ENCODE results near the gene GPRC5C. TPM values are rescaled to one million over a fixed set of nuclear protein-coding genes. Genes with fewer than 3 reads are reported as not detected.

Gene GPRC5C
- total and polyA plus RNA-seq, 2 of the 8 experiments (the other 6 are each of a cell fraction or from before 2014, with no cell fraction given) = 18.3 to 55.8 TPM

DNA sequence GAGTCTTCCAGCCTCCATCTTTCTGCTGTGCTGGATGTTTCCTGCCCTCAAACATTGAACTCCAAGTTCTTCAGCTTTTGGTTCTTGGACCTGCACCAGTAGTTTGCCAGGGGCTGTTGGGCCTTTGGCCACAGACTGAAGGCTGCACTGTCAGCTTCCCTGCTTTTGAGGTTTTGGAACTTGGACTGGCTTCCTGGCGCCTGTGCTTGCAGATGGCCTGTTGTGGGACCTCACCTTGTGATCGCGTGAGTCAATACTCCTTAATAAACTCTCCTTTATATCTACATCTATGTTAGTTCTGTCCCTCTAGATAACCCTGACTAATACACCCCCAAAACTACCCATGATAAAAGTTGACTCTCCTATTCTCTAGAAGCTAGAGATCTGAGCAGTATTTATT, 26.9 kb downstream of the GPRC5C start (continued):
- TF ChIP-seq SIN3A (conservative IDR thresholded peaks at IDR 0.05 in 1 of 2, IDR thresholded peaks at IDR 0.05 in 1 of 2; ENCODE audit: low read depth in 1 of 2, low read length in 2 of 2) = no peak
